Endothelial cell of umbilical vein (primary cell): ENCODE data around the gene KLF5. TPM values are rescaled to one million over a fixed set of nuclear protein-coding genes. Genes with fewer than 3 reads are reported as not detected.
A peak's percentile ranks its signal among the peaks of the same experiment; 100 is the strongest.

Source experiments
- BruUV-seq: library from RNA; stranded (reverse); fragments of 400-500 nt; replicated peaks from 2 replicates; lab custom pipeline; 2021; lab: Mats Ljungman, UMichigan
- CTCF ChIA-PET: fragments of 300-600, 350-600 bp; sonication (Branson Sonifier 250); formaldehyde crosslinking; loops from one replicate; lab custom pipeline; 2021; ENCODE audit warnings: antibody characterized with exemption, inconsistent platforms; lab: Charles Lee
- POLR2A ChIA-PET: fragments of 300-600, 350-600 bp; sonication (Branson Sonifier 250); formaldehyde crosslinking; loops from one replicate; lab custom pipeline; 2021; ENCODE audit warnings: antibody characterized with exemption, inconsistent platforms; lab: Charles Lee
- DNase-seq: peaks from one replicate; pipeline ENCODE4 v3.0.0-alpha.2; 2011; ENCODE audit warnings: low read depth, low spot score
- FAIRE-seq: peaks from 2 replicates; lab custom pipeline; 2011; peaks lifted over from hg19 to GRCh38; lab: Jason Lieb, UNC
- H2AFZ ChIP-seq: 2 replicates; pipeline ENCODE4 v1.6.0; 2012; ENCODE audit warnings: low read depth, low read length, control low read depth, inconsistent platforms
- H3K27ac ChIP-seq: 2 replicates; pipeline ENCODE4 v1.5.1; 2011; ENCODE audit warnings: low read depth, mild to moderate bottlenecking, control low read depth, low read length, moderate library complexity; ENCODE audit not compliant: insufficient read depth
- H3K27me3 ChIP-seq, 2 experiments: 2 replicates each; pipeline versions ENCODE4 v1.6.0 to v1.6.1; 2011; ENCODE audit warnings: low read length in 2 of 2, mixed read lengths in 1 of 2; ENCODE audit not compliant: control insufficient read depth in 2 of 2, insufficient read depth in 2 of 2
- H3K36me3 ChIP-seq, 2 experiments: 2 replicates in 1 of 2; 3 replicates in 1 of 2; pipeline ENCODE4 v1.5.1; 2011; ENCODE audit warnings: low read length in 2 of 2, mild to moderate bottlenecking in 1 of 2, moderate library complexity in 1 of 2; ENCODE audit not compliant: control insufficient read depth in 2 of 2, insufficient read depth in 2 of 2; ENCODE audit errors: extremely low read depth in 1 of 2
- H3K4me1 ChIP-seq: 3 replicates; pipeline ENCODE4 v1.5.1; 2011; ENCODE audit warnings: mild to moderate bottlenecking, low read length; ENCODE audit not compliant: control insufficient read depth, insufficient read depth; ENCODE audit errors: extremely low read depth
- H3K4me2 ChIP-seq: 2 replicates; pipeline ENCODE4 v1.6.1; 2011; ENCODE audit warnings: low read length, control low read depth, mixed read lengths; ENCODE audit not compliant: insufficient read depth
- H3K4me3 ChIP-seq, 3 experiments: fragments of 200-600 bp in 1 of 3; sonication (generic), shearing (Covaris generic) in 1 of 3; replicated peaks in 1 of 3; 2 replicates each; pipeline ENCODE4 v1.5.1; 2011 to 2016; ENCODE audit warnings: control low read depth in 3 of 3, low read length in 3 of 3, mild to moderate bottlenecking in 2 of 3, inconsistent platforms in 1 of 3, low read depth in 1 of 3, moderate library complexity in 1 of 3; ENCODE audit not compliant: insufficient read depth in 1 of 3
- H3K79me2 ChIP-seq: 2 replicates; pipeline ENCODE4 v1.6.0; 2012; ENCODE audit warnings: low read length, inconsistent platforms; ENCODE audit not compliant: control insufficient read depth, insufficient read depth
- H3K9ac ChIP-seq: replicated peaks from 2 replicates; pipeline ENCODE3; 2011; ENCODE audit warnings: low read length, control low read depth; ENCODE audit not compliant: insufficient read depth; ENCODE audit errors: extremely low read depth
- H3K9me1 ChIP-seq: replicated peaks from 3 replicates; pipeline ENCODE4 v1.6.0; 2011; ENCODE audit warnings: mild to moderate bottlenecking, low read length; ENCODE audit not compliant: control insufficient read depth, insufficient read depth; ENCODE audit errors: extremely low read depth
- H3K9me3 ChIP-seq: replicated peaks from 2 replicates; pipeline ENCODE4 v1.5.1; 2012; ENCODE audit warnings: low read length, inconsistent platforms; ENCODE audit not compliant: control insufficient read depth, insufficient read depth
- H4K20me1 ChIP-seq: replicated peaks from 2 replicates; pipeline ENCODE3; 2011; ENCODE audit warnings: mild to moderate bottlenecking, low read length; ENCODE audit not compliant: control insufficient read depth, insufficient read depth; ENCODE audit errors: extremely low read depth
- EZH2 ChIP-seq: IDR thresholded peaks from 2 replicates; pipeline ENCODE4 v1.6.1; 2012; ENCODE audit warnings: borderline replicate concordance, low read depth, mild to moderate bottlenecking, moderate library complexity, low read length, inconsistent platforms; ENCODE audit not compliant: severe bottlenecking
- FOS ChIP-seq: IDR thresholded peaks from 2 replicates; pipeline ENCODE4 v1.6.1; 2011; ENCODE audit warnings: mild to moderate bottlenecking, low read length, moderate library complexity, borderline replicate concordance; ENCODE audit not compliant: insufficient read depth
- GATA2 ChIP-seq: IDR thresholded peaks from 2 replicates; pipeline ENCODE4 v1.7.0; 2011; ENCODE audit warnings: low read depth, mild to moderate bottlenecking, moderate library complexity, mixed read lengths, low read length; ENCODE audit not compliant: insufficient read length, insufficient read depth
- JUN ChIP-seq: IDR thresholded peaks from 2 replicates; pipeline ENCODE4 v1.6.1; 2011; ENCODE audit warnings: borderline replicate concordance, low read depth; ENCODE audit not compliant: insufficient read length, insufficient read depth
- MYC ChIP-seq: IDR thresholded peaks from one replicate; pipeline ENCODE4 v1.6.1; 2011; ENCODE audit warnings: mild to moderate bottlenecking, low read depth, low read length
- POLR2A ChIP-seq: IDR thresholded peaks from 2 replicates; pipeline ENCODE4 v1.6.1; 2012; ENCODE audit warnings: low read depth, mild to moderate bottlenecking, control low read depth, low read length
- POLR2AphosphoS5 ChIP-seq: IDR thresholded peaks from 2 replicates; pipeline ENCODE4 v1.6.1; 2012; ENCODE audit warnings: low read depth, mild to moderate bottlenecking, control low read depth, low read length, moderate library complexity; ENCODE audit not compliant: insufficient read depth
- dilution Hi-C: fragments of 300-500 bp; cut with MboI; formaldehyde crosslinking; loops from one replicate; pipeline ENCODE4 v1.15.0; 2019; ENCODE audit warnings: low sequenced_read_pairs; ENCODE audit not compliant: extremely low pct_ligation_motif_present
- intact Hi-C: fragments of 100-400 bp; cut with micrococcal nuclease; formaldehyde crosslinking; loops from one replicate; pipeline ENCODE4 v1.10.0; 2022
- polyA plus RNA-seq, 4 experiments: library from polyadenylated mRNA; depleted of rRNA in 3 of 4; stranded (reverse) in 3 of 4; unstranded in 1 of 4; fragments of >200 nt; gene quantifications; 2 replicates each; pipeline versions ENCODE4 v1.2.1 to v1.2.3, GENCODE V29; 2011 to 2012; ENCODE audit warnings: missing spikeins in 1 of 4
- total RNA-seq: library from RNA; stranded (reverse); gene quantifications from 2 replicates; pipeline ENCODE4 v1.2.3, GENCODE V29; 2021
- TF ChIP-seq, protein P1 (sequence below), 2 donors: IDR thresholded peaks; 1 replicate in 1 of 2; 2 replicates in 1 of 2; pipeline ENCODE4 v1.5.1; 2011; ENCODE audit warnings: low read length in 2 of 2, mild to moderate bottlenecking in 2 of 2, moderate library complexity in 2 of 2, control low read depth in 1 of 2, inconsistent platforms in 1 of 2, low read depth in 1 of 2; ENCODE audit not compliant: insufficient read depth in 1 of 2; ENCODE audit errors: extremely low read depth in 1 of 2
- TF ChIP-seq, protein P2 (sequence below): IDR thresholded peaks from 2 replicates; pipeline ENCODE4 v1.6.1; 2011; ENCODE audit not compliant: insufficient read depth, insufficient read length

The KLF5 gene
- total and polyA plus RNA-seq, 2 donors (not counting 3 experiments of a cell fraction or from before 2014, with no cell fraction given): 1.7 to 4.0 TPM

DNA sequence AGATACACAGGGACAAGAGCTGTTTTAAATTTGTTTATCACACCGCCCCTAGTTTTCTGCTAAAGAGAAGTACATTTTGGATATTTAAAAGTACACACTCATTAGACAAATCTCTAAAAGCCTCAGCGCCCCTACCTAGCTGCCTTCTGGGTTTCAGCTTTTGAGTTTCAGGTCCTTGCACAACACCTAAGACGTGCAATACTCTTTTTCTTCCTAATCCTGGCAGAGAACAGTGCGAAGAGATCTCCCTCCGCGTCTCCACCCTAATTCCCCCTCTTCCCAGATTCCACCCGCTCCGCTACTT lies 421 bp upstream of the KLF5 start:
- no peak for TF ChIP-seq EZH2
- no peak for TF ChIP-seq POLR2AphosphoS5
- TF ChIP-seq POLR2A: no peak
- no peak for TF ChIP-seq JUN
- TF ChIP-seq MYC: no peak
- TF ChIP-seq, protein P1, sequence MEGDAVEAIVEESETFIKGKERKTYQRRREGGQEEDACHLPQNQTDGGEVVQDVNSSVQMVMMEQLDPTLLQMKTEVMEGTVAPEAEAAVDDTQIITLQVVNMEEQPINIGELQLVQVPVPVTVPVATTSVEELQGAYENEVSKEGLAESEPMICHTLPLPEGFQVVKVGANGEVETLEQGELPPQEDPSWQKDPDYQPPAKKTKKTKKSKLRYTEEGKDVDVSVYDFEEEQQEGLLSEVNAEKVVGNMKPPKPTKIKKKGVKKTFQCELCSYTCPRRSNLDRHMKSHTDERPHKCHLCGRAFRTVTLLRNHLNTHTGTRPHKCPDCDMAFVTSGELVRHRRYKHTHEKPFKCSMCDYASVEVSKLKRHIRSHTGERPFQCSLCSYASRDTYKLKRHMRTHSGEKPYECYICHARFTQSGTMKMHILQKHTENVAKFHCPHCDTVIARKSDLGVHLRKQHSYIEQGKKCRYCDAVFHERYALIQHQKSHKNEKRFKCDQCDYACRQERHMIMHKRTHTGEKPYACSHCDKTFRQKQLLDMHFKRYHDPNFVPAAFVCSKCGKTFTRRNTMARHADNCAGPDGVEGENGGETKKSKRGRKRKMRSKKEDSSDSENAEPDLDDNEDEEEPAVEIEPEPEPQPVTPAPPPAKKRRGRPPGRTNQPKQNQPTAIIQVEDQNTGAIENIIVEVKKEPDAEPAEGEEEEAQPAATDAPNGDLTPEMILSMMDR (IDR thresholded peaks at IDR 0.05; ENCODE audit: extremely low read depth in 1 of 2, insufficient read depth in 1 of 2, low read depth in 1 of 2, low read length in 2 of 2): no peak
- TF ChIP-seq, protein P2, sequence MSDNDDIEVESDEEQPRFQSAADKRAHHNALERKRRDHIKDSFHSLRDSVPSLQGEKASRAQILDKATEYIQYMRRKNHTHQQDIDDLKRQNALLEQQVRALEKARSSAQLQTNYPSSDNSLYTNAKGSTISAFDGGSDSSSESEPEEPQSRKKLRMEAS: no peak
- TF ChIP-seq GATA2: no peak
- TF ChIP-seq FOS: no peak
- peaks cover 37% of the 10 kb centered on the region for H3K4me1 ChIP-seq
- no peaks in the 10 kb centered on the region for H3K9me3 ChIP-seq
- BruUV-seq: no TSS peak
- no peak overlapping the region for H3K27ac ChIP-seq
- H3K9ac ChIP-seq: peak overlapping the region; percentile 48
- no peaks in the 10 kb centered on the region for H3K9me1 ChIP-seq
- no peaks in the 10 kb centered on the region for H3K27me3 ChIP-seq
- no peak for FAIRE-seq
- no peaks in the 10 kb centered on the region for H3K36me3 ChIP-seq
- no peaks in the 10 kb centered on the region for H4K20me1 ChIP-seq
- ChIA-PET POLR2A (interaction anchor here (0.6 kb wide), 2 partner anchors 31 to 140 kb away, joined by 4 to 5 read pairs; no protein-coding TSS in a partner anchor), CTCF (interaction anchor here (0.7 to 1.6 kb wide), 5 partner anchors 30 to 626 kb away, joined by 3 to 5 read pairs (median 3); no protein-coding TSS in a partner anchor)
- no peak for DNase-seq
- H3K79me2 ChIP-seq: no peaks in the 10 kb centered on the region
- peak overlapping the region; percentile 79 for H3K4me2 ChIP-seq
- dilution Hi-C loops: no loop called here
- intact Hi-C loops: loop anchor here (1.0 to 5.0 kb wide), 4 partner anchors 32 to 618 kb away; partner anchors contain the start of gene DIS3
- H2AFZ ChIP-seq: peak overlapping the region; percentile 86
- H3K4me3 ChIP-seq: peak overlapping the region; percentile 18 to 53 (median 42)
